GM19351 (cell line): ENCODE data around the gene AMN1.
A peak's percentile ranks its signal among the peaks of the same experiment; 100 is the strongest.
"Not testable (repeated sequence)": the region's sequence is repeated elsewhere in the genome, so short reads cannot be mapped to it uniquely, and the experiment has no call there.

ENCODE experiments used
- ATAC-seq: cut with Tn5 transposase; IDR thresholded peaks from one replicate; pipeline ENCODE4 v1.9.1; 2021; ENCODE audit warnings: mild to moderate bottlenecking, moderate library complexity; ENCODE audit not compliant: unreplicated experiment

Gene AMN1

GRCh38 chr12:31728917-31729640 lies at the start of gene AMN1:
AMN1 (minus strand) TSS chr12:31729021; CDS start chr12:31729008, 13 bp downstream.
- ATAC-seq = peak; percentile 93

DNA sequence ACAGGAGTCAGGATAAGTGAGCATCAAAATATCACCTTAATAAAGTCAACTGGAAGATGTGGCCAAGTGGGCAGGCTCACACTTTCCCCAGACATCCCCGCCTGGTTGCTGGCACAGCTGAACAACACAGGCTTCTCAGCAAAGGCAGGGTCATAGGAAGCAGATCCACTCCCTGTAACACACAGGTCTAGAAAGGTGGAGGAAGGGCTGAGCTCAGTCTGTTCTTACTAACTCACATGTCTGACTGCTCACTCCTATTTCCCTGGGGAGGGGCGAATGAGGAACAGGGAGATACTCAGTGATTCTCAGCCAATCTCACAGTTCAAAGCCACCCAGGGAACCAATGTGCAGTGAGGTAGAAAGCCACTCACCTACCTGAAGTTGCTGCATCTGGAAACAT lies 45.0 kb upstream of the AMN1 start:
- ATAC-seq = peak; percentile 66

- peak; percentile 53 for ATAC-seq
Measured at GRCh38 chr12:31773223-31773750, 44.5 kb upstream of the AMN1 start.

GRCh38 chr12:31772685-31773222 lies 43.9 kb upstream of the AMN1 start:
- no peak for ATAC-seq

GRCh38 chr12:31772186-31772585 lies 43.4 kb upstream of the AMN1 start:
- no peak for ATAC-seq

DNA sequence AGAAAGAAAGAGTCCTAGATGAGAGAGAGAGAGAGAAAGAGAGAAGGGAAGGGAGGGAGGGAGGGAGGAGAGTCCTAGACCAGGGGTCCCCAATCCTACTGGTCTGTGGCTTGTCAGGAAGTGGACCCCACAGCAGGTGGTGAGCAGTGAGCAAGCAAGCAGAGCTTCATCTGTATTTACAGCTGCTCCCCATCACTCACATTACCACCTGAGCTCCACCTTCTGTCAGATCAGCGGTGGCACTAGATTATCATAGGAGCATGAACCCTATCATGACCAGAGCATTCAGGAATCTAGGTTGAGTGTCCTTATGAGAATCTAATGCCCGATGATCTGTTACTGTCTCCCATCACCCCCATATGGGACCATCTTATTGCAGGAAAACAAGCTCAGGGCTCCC lies 39.2 kb upstream of the AMN1 start:
- no peak for ATAC-seq

GRCh38 chr12:31765931-31766330 lies 37.1 kb upstream of the AMN1 start:
- no peak for ATAC-seq

GRCh38 chr12:31759632-31760459 lies 31.0 kb upstream of the AMN1 start:
- ATAC-seq = no peak

- not testable (repeated sequence) for ATAC-seq
Measured at GRCh38 chr12:31758297-31758696, 29.5 kb upstream of the AMN1 start.

GRCh38 chr12:31756977-31757420 lies 28.2 kb upstream of the AMN1 start:
- ATAC-seq = no peak

DNA sequence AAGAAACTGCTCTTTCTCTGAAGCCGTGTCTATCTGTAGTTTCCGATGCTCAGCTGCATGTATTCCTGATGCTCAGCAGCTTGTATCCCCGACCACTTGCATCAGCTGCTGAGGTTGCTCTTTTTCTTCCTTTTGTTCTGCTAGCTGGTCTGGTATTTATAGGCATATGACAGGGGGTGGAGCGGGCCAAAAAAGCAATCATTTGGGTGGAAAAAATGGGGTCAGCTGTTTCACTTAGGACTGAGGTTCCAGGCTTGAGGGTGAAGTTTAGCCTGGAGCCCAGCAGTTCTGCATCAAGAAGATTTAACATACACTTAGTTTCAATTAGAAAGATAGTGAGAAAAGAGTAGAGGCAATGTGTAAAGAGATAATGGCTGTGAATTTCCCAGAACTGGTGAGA lies 23.6 kb upstream of the AMN1 start:
- no peak for ATAC-seq

DNA sequence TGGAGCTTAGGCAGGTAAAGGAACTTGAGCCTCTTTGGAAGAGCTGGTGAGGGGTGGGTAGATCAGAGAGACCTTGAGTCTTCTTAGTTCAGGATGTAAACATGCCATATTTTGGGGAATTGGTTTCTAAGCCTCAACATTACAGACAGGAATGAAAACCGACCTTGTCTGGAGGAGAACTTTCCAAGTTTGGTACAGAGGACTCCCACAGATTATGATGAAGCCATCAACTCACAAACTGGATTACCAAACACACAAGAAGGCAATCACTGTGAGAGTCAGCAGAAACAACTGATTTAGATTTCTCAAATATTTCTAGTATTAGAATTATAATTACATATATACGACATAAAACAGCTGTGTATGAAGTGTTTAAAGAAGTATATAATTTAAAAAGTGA lies 22.3 kb upstream of the AMN1 start:
- no peak for ATAC-seq

DNA sequence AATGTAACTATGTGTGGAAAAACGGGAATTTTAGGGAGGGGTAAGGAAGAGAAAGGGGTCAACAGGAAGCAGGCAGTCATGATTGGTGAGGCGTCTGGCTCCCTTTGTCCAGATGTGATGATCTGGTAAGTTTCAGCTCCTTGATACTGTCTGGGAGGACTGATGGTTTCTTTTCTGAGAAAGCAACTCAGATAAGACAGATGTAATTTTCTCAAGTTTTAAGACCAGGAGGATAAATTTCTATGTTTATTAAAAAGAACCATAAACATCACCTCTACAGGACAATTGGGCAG lies 21.9 kb upstream of the AMN1 start:
- no peak for ATAC-seq

GRCh38 chr12:31749024-31749704 lies 20.3 kb upstream of the AMN1 start:
- peak; percentile 86 for ATAC-seq

GRCh38 chr12:31745242-31745641 lies 16.4 kb upstream of the AMN1 start:
- no peak for ATAC-seq

DNA sequence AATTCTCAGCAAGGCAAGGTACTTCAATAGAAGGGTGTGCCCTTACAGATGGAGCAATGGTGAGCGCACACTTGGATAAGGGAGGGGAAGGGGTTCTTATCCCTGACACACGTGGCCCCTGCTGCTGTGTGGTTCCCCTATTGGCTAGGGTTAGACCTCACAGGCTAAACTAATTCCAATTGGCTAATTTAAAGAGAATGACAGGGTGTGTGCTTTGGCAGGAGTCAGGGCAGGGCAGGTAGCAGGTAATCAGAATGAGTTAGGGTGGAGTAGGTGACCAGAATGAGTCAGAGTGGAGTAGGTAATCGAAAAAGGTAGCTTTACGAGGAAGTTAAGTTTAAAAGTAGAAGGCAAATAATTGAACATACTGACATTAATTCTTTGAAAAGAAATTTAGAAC lies 15.5 kb upstream of the AMN1 start:
- ATAC-seq = not testable (repeated sequence)

DNA sequence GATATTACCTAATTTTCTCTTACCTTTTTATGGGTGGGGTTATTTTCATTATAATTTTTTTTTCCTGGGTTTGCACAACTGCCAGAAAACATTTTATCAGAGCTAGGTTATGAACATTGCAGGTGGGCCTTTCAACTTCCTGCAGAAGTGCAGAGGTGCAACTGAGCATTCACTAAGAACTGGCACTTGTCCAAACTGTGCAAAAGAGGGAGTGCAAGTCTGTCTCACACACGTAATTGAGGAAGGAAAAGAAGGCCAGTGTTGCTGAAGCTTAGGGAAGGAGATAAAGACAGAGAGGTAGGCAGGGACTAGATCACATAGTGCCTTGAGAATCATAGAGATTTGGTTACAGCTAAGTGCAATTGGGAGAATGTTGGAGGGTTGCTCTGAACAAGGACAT lies 14.1 kb upstream of the AMN1 start:
- no peak for ATAC-seq

GRCh38 chr12:31740628-31741027 lies 11.8 kb upstream of the AMN1 start:
- no peak for ATAC-seq

- no peak for ATAC-seq
Measured at GRCh38 chr12:31737763-31738162, 8.9 kb upstream of the AMN1 start.

DNA sequence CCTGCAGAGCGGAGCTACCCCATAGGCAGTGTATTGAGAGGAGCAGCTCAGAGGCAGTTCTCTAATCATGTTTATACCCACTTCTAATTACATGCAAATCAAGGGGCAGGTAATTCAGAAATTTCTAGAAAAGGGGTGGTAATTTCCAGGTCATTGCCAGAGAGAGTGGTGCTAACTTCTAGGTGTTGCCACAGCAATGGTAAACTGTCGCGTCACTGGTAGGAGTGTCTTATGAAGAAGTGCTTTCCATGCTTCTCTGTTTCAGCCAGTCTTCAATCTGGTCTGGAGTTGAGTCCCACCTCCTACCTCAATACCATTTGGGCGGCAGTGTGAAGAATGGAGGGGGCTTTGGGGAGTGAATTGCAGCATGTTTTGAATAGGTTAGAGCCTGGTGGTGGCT lies 8.5 kb upstream of the AMN1 start:
- ATAC-seq = no peak

GRCh38 chr12:31736472-31736871 lies 7.7 kb upstream of the AMN1 start:
- no peak for ATAC-seq
